Activated CD4-positive, alpha-beta T cell treated with anti-CD3 and anti-CD28 coated beads, Interleukin-10, Interleukin-2, amounts not matched to agents 100 ng/mL and 50 ng/mL, durations not matched to agents 16 hours and 8 hours (primary cell): ENCODE results near the gene ZFYVE28.
A peak's percentile ranks its signal among the peaks of the same experiment; 100 is the strongest.
"Not testable (repeated sequence)": the region's sequence is repeated elsewhere in the genome, so short reads cannot be mapped to it uniquely, and the experiment has no call there.

ENCODE experiments used
- DNase-seq: peaks from one replicate; pipeline ENCODE4 v3.0.0-alpha.2; 2020

ZFYVE28 gene

DNA sequence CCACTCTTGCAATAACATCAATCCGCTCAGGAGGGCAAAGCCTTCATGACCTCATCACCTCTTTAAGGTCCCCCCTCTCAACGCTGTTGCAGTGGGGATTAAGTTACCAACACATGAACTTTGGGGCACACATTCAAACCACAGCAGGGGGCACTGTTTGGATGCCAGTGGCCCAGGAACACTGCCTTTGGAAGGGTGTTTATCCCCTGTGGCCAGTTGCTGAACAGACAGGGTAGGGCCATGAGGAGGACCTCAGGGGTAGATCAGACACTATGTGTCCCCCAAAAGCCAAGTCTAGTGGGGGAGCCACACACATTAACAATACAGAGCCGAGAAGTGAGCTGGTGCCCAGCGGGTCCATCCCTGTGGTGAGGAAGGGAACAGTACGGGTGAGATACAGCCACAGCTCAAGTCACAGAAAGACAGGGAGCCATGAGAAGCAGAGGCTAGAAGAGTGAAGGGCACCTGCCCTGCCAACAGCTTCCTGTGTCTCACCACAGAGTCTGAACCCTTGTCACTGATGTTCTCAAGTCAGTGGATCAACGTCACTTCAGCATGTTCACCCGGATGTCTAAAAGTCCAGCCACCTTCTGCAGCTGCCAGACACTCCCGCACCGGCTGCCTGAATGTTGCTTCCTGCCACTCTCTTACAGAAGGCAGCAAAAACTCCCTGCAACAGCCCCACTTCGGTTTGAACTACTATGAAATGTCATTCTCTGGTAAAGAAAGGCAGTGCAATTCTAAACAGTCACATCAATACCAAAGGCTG, 136.7 kb downstream of the ZFYVE28 start:
- DNase-seq: peak; percentile 81

DNA sequence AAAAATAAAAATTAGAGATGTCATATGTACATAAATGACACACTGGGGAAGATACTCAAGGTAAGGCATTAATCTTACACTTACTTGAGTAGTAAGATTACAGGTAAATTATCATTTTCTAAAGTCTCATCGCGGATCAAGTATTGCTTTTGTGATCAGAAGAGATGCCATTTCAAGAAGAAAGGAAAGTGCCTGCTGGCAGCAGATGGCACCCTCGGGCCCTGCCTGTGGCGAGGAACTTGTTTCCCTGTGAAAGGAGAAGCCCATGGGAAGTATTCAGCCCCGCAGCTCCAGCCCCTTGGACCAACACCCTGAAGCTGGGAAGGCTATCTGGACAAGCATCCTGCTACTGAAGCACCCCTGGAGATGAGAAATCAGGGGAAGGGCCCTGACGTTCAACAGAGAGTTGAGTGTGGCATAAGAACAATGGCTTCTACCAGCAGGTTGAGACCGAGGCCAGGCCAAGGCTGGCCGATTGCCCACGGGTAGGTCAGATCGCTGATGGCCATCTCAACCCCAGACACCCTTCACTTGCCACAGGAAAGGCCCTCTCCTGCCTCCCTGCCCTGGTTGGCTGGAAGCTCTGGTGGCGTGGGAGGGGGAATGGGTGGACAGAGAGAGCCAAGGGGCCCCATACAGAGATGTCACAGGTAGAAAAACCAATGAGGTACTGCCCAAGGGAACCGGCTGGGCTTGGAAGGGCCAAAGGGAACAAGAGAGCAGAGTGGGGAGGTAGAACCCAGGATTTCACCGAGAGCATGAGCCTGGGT, 137.7 kb downstream of the ZFYVE28 start:
- no peak for DNase-seq

DNA sequence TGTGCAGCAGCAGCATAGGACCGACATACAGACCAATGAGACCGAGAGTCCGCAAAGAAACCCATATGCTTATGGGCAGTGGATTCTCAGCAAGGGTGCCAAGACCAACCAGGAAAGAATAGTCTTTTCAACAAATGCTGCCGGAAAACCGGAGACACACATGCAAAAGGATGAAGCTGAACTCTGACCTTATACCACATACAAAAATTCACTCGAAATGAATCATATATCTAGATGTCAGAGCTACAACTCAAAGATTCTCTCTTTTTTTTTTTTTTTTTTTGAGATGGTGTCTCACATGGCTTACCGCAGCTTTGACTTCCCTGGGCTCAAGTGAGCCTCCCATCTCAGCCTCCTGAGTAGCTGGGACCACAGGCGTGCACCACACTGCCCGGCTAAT, 140.5 kb downstream of the ZFYVE28 start:
- DNase-seq: no peak

DNA sequence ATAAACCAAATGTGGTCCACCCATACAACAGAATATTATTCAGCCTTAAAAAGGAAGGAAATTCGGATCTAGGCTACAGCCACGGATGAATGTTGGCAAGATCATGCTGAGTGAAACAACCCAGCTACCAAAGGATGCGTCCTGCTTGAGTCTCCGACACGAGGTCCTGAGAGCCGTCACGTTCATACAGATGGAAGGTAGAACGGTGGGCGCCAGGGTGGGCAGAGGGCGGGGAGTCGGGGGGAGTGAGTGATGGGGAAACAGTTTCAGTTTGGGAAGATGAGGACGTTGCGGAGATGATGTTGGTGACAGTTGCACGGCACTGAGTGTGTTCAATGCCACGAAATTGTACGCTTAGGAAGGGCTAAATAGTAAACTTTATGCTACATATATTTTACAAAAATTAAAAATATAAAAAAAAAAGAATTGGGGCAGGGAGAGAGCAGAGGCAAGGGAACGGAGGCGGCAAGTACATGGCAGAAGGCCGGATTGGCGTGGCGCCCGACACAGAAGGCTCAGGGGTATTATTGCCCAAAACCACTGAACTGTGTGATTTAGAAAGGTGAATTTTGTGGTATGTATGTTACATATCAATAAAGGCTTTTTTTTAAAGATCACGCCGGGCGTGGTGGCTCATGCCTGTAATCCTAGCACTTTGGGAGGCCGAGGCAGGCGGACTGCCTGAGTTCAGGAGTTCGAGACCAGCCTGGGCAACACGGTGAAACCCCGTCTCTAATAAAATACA, 141.7 kb downstream of the ZFYVE28 start:
- DNase-seq: no peak

DNA sequence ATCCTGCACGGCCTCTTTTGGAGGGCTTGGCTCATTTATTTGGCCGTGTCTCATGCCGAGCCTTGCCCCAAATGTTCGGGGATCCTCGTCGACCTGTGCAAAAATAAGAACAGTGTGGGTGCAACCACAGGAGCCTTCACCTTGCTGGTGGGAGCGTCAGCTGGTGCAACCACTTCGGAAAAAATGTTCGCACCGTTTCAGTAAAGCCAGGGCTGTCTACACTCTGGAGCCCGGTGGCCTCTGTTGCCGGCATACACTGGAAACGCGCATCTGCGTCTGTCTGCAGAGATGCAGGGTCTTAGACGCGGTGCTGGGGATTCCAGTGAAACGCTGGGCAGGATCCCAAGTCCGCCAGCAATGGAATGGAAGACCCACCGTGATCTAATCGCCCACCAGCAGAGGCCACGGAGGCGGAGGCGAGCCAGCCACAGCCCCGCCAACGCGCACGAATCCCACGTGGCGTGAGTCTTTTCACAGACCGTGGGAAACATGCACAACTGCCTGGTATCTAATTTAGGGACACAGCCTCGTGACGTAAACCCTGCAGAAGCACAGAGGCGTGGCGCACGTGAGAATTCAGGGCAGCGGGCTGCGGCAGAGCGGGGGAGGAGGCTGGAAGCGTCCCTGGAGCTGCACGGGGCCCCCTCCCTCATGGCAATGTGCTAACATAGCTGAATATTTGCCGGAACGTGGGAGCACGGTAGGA, 142.7 kb downstream of the ZFYVE28 start:
- no peak for DNase-seq

DNA sequence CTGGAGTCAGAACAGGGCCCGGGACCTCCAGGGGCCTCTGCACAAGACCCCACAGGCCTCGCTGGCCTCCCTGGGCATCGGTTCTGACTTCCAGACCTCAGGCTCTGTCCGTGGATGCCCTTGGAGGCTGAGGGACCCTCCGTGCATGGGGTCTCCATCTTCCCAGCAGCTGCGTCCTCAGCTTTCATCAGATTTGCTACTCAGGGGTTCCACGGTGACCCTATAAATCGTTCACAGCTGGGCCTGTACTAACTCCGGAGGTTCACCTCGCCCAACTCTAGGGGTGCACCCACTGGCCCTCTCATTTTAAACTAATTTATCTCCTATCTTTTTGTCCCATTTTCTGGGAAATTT, 143.4 kb downstream of the ZFYVE28 start:
- not testable (repeated sequence) for DNase-seq

DNA sequence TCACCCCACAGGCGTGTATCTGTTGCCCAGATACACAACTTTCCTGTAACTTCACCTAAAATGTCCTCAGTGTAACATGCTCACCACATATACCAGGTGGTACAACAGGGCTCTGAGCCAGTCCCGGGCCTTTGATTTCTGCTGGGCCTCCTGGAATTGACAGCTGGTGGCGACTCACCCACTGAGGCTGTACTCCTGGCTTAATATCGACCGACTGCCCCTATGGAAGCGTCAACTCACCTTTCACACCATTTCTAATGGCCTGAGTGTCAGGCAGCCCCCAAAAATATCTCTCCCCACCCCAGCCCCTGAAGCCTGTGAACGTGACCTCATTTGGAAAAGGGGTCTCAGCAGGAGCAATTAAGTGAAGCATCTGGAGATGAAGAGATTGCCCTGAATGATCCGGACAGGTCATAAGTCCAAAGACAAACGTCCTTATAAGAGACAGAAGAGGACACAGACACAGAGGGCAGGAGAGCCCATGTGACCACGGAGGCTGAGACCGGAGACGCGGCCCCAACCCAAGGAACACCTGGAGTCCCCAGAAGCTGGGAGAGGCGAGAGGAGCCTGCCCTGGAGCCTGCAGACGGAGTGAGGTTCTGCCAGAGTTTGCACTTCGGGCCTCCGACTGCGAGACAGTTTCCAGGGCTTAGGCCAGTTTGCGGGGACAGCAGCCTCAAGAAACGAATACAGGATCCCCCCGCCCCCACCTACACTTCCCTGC, 144.0 kb downstream of the ZFYVE28 start:
- DNase-seq: no peak

DNA sequence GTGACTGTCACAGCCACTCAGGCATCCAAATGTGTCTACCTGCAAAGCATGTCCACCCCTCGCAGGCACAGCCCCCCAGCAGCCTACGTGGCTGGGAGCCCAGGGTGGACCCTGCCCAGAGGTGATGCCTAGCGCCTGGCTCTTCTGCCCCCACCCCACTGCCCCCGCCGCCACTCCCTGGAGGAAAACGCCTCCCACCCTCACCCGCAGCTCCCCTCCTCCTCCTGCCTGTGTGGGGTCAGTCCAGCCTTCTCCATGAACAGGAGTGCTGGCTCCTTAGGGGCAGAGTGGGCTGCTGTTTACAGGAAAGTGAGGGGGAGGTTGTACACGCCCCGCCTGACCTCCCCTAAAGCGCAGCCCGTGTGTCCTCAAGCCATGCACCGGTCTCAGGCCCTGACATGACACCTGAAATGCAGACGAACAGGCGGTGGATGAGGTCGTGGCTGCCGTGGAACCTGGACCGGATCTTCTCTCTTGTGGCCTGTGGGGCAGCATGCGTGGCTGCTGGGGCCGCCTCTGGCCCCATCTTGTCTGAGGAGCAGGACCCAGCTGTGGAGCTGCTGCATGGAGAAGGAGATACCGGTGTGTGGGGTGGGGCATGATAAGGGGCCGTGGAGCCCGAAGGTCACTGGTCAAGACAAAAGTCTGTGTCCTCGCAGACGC, 144.7 kb downstream of the ZFYVE28 start:
- DNase-seq: no peak

DNA sequence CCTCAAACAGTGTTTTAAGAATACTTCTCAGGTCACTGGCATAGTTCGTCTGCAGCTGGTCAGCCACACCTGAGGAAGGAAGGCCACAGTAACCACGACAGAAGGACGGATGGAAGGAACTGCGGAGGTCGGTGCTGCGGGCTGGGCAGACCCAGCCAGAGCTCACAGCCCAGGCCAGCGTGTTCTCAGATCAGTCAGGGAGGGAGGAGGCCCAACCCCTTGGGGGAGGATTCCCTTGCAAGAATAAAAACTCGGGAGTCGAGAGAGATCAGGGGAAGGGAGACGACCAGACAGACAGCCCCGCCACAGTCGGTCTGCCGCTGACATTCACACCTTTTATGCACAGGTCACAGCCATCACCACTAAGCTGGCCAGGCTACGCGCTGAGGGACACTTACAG, 145.2 kb downstream of the ZFYVE28 start:
- no peak for DNase-seq

DNA sequence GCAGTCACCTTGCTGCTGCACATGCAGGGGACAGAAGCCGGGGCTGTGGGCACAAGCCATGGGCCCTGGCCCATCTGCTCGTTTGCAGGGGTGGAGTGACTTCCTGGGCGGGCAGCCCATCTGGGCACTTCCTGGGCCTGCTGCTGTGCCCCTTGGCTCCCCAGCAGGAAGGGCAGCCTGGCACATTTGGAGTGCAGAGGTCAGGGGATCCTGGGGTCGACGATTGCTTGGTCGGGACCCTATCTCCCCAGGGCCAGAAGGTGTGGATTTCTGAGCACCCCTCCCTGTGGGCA, 145.7 kb downstream of the ZFYVE28 start:
- no peak for DNase-seq

DNA sequence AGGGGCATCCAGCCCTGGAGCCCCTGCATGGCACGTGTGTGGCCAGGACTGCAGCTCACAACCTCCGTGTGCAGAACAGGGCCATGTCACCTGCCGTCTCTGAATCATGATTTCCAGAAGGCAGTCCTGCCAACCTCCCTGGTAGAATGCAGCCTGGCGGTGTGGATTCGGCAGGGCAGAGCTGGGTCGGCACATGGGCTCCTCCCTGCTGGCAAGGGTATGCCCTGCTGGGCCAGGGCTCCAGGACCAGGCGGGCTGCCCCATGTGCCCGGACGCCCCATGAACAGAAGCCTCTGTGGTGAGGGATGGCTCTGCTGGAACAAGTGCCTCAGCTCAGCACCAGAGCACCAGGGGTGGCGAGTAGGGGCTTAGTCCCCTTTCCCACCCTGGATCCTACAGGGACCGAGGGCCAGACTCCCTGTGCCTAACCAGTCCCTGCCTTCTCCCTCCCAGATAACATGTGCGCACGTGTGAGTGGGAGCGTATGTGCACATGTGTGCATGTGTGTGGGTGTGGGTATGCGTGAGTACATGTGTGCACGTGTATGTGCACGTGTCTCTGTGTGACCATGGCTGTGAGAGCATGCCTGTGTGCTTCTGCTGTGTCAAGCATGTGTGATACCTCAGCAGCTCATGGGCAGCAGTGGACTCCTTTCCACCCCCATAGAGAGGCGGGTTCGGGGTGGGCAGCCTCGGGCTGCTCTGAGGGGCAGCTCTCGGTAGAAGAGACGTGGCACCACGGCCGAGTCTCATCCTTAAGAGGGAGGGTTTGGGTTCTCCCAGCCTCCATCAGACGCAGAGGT, 146.2 kb downstream of the ZFYVE28 start:
- no peak for DNase-seq

DNA sequence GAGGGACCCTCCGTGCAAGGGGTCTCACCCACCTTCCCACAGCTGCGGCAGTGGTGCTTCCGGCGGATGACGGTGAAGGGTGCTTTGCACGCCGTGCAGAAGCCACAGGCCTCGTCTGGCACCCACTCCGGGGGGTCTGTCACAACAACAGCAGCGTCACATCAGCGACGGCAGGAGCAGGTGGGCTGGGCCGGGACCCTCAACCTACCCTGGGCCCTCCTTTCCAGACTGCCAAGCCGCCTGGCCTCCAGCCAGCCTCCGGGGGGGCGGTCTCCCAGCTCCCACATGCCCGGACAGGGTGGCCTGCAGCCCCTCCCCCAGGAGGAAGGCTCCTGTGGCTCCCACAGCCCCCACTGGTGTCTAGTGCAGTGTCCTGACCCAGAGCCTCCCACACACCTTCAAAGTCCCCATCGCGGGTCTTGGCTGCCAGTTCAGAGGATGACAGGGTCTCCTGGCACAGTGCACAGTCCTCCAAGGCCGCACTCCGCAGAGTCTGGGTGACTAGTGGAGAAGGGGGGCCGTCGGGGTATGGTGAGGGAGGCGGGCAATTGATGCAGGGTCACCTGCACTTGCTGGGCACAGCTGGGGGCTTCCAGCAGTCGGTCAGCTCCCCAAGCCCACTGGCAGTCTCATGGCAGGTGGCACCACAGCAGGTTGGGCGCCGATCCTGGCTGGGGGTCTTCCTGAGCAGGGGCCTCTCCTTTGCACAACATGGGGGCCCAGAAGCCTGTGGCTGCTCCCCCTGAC, 147.0 kb downstream of the ZFYVE28 start:
- no peak for DNase-seq

DNA sequence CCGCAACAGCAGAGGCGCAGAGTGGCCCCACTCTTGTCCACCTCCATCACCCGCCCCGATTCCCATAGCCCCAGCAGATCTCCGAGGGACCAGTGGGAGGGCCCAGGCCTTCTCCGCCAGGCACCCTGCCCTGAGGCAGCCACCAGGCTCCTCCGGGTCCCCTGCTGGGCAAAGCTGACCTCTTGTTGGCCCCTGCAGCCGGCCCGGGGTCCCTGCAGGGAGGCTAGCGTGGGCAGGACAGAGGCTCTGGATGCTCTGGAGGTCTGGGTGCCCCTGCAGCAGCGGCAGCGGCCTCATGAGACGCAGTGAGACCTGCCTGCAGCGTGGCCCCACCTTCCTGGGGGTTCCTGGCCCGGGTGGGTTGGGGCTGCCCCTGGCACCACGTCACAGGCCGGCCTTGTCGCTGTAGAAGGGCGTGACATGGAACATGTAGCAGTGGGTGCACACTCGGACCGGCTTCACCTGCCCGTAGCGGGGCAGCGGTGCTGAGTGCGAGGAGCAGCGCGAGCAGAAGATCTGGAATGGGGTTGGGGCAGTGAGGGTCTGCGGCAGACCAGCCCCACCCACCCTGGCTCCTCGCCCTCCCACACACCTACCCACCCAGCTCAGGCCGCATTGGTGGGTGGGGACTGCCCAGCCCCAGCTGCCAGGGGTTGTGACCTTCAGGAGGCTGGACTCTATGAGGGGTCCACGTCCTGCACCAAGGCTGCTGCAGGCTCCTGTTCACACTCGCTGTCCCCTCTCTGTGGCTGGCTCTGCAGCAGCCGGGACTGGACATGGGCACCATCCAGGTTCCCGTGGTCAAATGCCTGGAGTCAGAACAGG, 147.9 kb downstream of the ZFYVE28 start:
- no peak for DNase-seq

DNA sequence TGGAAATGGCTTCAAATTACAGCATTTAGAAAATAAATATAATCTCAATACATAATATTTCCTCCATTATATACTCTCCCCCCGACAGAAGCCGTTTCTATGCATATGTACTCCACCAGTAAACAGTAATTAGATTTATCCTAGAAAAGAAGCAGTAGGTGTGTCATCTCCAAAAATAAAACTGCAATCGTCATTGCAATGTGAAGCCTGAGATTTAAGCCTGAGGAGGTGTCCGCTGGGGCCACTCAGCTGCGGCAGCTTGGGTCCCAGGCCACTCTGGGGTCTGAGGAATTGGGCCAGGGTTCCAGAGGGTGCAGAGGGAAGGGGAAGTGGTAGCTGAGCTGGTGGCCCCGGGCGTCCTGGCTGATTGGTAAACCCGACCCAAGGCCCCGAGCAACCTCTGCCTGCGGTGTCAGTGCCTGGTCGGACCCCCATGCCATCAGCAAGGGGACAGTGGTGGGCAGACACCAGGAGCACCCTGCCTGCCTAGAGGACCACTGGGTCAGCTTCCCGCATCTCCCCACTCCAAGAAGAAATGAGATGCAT, 148.8 kb downstream of the ZFYVE28 start:
- no peak for DNase-seq

DNA sequence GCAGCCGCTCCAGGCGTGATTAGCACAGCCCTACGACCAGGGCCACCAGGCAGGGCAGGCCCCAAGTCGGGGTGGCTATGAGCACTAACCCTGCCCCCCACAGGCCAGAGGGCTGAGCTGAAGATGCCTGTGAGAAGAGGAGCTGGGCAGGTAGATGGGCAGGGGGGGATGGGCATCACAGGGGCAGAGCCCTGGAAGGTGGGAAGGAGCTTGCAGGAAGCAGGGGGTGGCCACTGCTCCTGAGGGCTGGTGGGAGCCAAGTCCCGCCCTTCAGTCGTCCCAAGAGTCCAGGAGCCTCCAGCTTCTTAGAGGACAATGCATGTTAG, 149.3 kb downstream of the ZFYVE28 start:
- no peak for DNase-seq

DNA sequence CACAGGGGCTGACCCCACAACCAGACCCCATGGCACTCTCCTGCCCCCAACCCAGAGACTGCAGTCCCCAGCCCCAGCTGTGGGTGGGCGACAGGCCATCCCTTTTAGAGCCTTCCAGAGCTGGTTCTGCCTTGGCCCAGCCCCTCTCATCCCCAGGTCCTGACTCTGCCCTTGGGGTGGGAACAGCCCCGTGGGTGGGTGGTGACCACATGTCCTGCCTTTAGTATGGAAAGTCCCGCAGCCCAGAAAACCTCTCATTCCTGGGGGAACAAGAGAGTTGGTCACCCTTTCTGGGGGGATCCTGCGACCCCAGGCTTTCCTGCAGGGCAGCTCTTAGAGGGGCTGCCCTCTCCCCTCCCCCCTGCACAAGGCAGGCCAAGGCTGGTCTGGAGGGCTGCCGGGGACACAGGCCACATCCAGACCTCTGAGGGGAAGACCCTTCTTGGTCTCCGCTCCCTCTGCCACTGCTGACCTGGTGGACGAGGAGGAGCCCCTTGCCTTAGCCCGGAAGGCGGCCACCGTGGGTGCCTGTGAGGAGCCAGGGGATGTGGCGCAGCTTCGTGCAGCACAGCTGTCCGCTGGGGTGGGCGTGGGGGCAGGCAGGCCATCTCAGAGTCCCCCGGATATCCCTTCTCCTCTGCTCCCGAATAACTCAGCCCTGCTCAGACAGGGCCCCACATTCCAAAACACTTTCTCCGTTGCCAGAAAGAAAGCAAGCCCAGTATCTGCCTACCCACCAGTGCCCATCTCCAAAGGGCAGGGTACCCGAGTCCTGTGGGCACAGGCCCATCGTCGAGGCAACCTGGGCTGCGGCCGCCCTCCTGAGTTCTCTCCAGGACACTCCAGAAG, 149.9 kb downstream of the ZFYVE28 start:
- DNase-seq: no peak

DNA sequence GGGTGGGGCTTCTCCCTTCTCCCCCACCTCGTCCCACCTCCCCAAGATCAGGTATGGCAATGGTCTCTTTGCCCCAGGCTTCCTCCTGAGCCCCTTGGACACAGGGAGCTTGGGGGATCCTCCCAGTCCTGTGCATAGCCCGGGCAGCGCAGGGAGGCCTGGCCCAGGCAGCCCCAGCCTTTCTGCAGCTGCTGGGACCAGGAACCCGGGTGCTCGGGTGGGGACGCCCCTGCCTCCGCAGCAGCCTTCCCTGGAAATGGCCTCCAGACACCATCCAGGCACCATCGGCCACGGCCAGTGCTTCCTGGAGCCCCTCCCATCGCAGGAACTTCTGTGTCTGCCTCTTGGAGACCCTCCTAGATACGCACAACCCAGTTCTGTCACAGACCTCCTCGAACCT, 150.6 kb downstream of the ZFYVE28 start:
- DNase-seq: no peak

DNA sequence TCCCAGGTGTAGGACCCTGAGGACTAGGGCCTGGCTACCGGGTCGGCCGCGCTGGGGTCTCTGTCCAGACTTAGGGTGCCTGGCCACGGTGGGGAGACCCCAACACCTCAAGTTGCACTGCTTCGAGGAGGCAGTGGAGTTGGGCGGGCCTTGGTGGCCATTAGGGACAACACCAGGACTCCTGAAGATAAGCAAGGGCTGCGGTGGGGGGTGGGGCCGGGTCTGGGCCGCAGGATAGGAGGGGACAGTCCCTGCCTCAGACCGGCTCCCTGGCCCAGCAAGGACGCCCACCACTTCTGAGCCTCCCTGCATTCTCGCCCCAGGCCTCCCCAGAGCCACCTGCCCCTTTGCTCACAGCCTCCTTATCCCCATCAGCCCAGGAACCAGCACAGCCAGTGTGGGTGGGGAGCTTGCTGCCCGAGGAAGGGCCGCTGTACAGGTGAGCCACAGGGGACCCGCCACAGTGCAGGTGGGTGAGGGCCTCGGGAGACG, 151.1 kb downstream of the ZFYVE28 start:
- DNase-seq: no peak
